Measurements from ENCODE around the gene TRMU. TPM values are rescaled to one million over a fixed set of nuclear protein-coding genes. Genes with fewer than 3 reads are reported as not detected.

TRMU gene
- total and polyA plus RNA-seq, 2 experiments from 2014 or later, result 38.0 to 40.9 TPM

DNA sequence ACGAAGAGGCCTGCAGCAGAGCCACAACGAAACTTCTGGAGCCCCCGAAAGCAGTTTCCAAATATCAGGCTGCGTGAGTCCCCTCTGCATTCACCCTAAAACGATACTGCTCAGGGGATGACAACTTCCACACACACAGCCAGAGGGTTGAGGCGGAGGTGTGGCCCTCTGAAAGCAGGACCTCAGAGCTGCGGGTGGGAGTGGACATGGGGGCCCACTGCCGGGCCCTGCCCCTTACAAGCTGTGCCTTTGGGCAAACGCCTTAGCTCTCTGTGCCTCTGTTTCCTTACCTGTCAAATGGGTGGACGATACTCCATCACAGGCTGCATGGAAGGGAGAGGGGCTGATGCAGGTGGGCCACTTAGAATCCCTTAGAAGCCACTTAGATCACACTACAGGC lies 53.1 kb downstream of the TRMU start:
- H3K36me3 ChIP-seq (replicated peaks; ENCODE audit: insufficient read depth, low read depth), result no peaks in the 10 kb centered on the region
- no peak overlapping the region for H3K4me3 ChIP-seq
- H3K79me2 ChIP-seq, result no peaks in the 10 kb centered on the region
- no peaks in the 10 kb centered on the region for H4K20me1 ChIP-seq (ENCODE audit: insufficient read depth, poor library complexity, severe bottlenecking)
- no peaks in the 10 kb centered on the region for H3K9me2 ChIP-seq (replicated peaks; ENCODE audit: insufficient read depth)
- no peak overlapping the region for H3K27ac ChIP-seq
- DNase-seq (ENCODE audit: low spot score), result no peak
- H3K27me3 ChIP-seq, result no peaks in the 10 kb centered on the region
- no peak overlapping the region for H3K4me2 ChIP-seq
- H3K4me1 ChIP-seq (ENCODE audit: insufficient read depth), result no peaks in the 10 kb centered on the region
- no peak for TF ChIP-seq EZH2 (IDR thresholded peaks at IDR 0.05; ENCODE audit: borderline replicate concordance)
- TF ChIP-seq, protein P1, sequence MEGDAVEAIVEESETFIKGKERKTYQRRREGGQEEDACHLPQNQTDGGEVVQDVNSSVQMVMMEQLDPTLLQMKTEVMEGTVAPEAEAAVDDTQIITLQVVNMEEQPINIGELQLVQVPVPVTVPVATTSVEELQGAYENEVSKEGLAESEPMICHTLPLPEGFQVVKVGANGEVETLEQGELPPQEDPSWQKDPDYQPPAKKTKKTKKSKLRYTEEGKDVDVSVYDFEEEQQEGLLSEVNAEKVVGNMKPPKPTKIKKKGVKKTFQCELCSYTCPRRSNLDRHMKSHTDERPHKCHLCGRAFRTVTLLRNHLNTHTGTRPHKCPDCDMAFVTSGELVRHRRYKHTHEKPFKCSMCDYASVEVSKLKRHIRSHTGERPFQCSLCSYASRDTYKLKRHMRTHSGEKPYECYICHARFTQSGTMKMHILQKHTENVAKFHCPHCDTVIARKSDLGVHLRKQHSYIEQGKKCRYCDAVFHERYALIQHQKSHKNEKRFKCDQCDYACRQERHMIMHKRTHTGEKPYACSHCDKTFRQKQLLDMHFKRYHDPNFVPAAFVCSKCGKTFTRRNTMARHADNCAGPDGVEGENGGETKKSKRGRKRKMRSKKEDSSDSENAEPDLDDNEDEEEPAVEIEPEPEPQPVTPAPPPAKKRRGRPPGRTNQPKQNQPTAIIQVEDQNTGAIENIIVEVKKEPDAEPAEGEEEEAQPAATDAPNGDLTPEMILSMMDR (IDR thresholded peaks at IDR 0.05; ENCODE audit: poor library complexity), result no peak
- 94% methylated on average over 8 of the region's 10 CpGs for WGBS (ENCODE audit: low lambda C conversion rate, missing lambda C conversion rate)
- H2AFZ ChIP-seq, result no peak overlapping the region
- H3K9me3 ChIP-seq (ENCODE audit: low read depth), result no peaks in the 10 kb centered on the region

DNA sequence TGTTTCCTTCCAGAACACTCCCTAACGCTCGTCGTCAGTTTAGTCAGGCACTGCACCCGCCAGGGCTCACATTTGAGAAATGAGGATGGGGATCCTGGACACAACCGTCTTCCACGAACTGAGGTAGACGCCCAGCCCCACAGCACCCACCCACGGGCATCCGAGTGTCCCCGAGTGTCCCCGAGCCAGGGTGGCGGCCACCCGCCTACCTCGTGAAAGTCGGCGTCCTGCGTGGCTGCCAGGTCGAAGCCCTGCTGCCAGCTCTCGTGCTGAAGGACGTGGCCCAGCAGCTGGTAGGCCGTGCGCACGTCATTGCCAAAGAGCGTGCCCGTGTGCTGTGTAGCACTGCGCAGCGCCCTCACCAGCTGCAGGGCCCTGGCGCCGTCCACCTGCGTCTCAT lies 53.6 kb downstream of the TRMU start:
- H3K4me3 ChIP-seq, result no peak overlapping the region
- no peaks in the 10 kb centered on the region for H4K20me1 ChIP-seq (ENCODE audit: insufficient read depth, poor library complexity, severe bottlenecking)
- H3K36me3 ChIP-seq (replicated peaks; ENCODE audit: insufficient read depth, low read depth), result no peaks in the 10 kb centered on the region
- TF ChIP-seq EZH2phosphoT487 (IDR thresholded peaks at IDR 0.05; ENCODE audit: low read depth, severe bottlenecking, unreplicated experiment), result no peak
- no peak for TF ChIP-seq EZH2 (IDR thresholded peaks at IDR 0.05; ENCODE audit: borderline replicate concordance)
- TF ChIP-seq, protein P1 (IDR thresholded peaks at IDR 0.05; ENCODE audit: poor library complexity), result no peak
- H2AFZ ChIP-seq, result no peak overlapping the region
- no peaks in the 10 kb centered on the region for H3K9me2 ChIP-seq (replicated peaks; ENCODE audit: insufficient read depth)
- no peaks in the 10 kb centered on the region for H3K79me2 ChIP-seq
- no peaks in the 10 kb centered on the region for H3K4me1 ChIP-seq (ENCODE audit: insufficient read depth)
- no peaks in the 10 kb centered on the region for H3K27me3 ChIP-seq
- WGBS (ENCODE audit: low lambda C conversion rate, missing lambda C conversion rate), result 96% methylated on average over 30 of the region's 30 CpGs
- no peaks in the 10 kb centered on the region for H3K9me3 ChIP-seq (ENCODE audit: low read depth)
- no peak for DNase-seq (ENCODE audit: low spot score)
- H3K27ac ChIP-seq, result no peak overlapping the region
- H3K4me2 ChIP-seq, result no peak overlapping the region

DNA sequence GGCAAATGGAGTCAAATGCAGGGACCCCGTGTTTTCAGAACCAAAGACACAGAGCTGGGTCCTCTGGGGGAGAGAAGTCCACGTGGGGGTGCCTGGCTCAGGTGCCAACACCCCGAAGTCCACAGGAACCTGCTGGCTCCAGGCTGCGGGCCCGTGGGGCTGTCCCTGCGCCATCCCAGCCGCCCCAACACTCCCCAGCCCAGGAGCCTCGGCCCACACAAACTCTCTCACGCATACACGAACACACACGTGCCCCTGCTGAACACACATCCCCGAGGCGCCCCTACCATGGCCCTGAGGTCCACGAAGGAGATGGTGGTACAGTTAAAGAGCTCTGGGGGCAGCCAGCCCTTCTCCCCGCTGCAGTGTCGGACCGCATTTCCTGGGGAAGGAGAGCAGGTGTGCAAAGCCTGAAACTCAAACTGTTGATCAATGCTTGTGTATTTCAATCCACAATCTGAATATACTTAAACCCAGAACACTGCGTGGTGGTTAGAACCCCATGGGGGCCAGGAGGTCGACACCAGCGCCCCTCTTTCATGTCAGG lies 54.7 kb downstream of the TRMU start:
- no peak for DNase-seq (ENCODE audit: low spot score)
- no peaks in the 10 kb centered on the region for H3K9me3 ChIP-seq (ENCODE audit: low read depth)
- no peaks in the 10 kb centered on the region for H3K27me3 ChIP-seq
- no peaks in the 10 kb centered on the region for H3K36me3 ChIP-seq (replicated peaks; ENCODE audit: insufficient read depth, low read depth)
- H2AFZ ChIP-seq, result no peak overlapping the region
- no peak overlapping the region for H3K4me3 ChIP-seq
- H3K4me1 ChIP-seq (ENCODE audit: insufficient read depth), result no peaks in the 10 kb centered on the region
- H3K9me2 ChIP-seq (replicated peaks; ENCODE audit: insufficient read depth), result no peaks in the 10 kb centered on the region
- no peak overlapping the region for H3K4me2 ChIP-seq
- no peak overlapping the region for H3K27ac ChIP-seq
- 92% methylated on average over 20 of the region's 20 CpGs for WGBS (ENCODE audit: low lambda C conversion rate, missing lambda C conversion rate)
- no peak for TF ChIP-seq EZH2 (IDR thresholded peaks at IDR 0.05; ENCODE audit: borderline replicate concordance)
- no peak for TF ChIP-seq EZH2phosphoT487 (IDR thresholded peaks at IDR 0.05; ENCODE audit: low read depth, severe bottlenecking, unreplicated experiment)
- H3K79me2 ChIP-seq, result no peaks in the 10 kb centered on the region
- H4K20me1 ChIP-seq (ENCODE audit: insufficient read depth, poor library complexity, severe bottlenecking), result no peaks in the 10 kb centered on the region

DNA sequence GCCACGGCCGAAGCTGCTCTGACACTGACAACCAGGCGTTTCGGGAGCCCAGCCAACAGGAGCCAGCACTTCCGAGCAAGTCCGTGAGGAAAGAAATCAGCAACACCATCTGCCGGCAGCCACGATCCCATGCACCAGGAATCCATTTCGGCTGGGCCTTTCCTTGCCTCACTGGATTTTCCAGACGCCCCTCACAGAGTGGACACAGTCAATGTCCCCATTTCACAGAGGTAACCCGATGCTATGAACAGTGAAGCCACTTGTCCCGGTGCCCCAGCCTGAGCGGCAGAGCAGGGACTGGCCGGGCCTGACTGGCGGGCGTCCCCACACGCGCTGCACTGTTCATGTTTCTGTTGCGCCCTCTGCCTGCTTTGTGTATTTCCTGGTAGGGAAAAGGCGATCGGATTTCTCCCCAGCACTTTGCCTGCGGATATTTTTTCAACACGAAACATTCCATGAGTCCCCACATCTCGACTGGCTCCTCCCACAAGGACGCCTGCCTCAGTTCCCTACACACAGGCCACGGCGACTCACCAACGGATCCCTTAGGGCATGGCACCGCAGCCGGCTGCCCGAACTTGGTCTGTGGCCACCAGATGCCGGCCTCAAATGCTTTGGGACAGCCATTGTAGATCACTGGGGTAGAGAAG lies 55.3 kb downstream of the TRMU start:
- no peaks in the 10 kb centered on the region for H3K4me1 ChIP-seq (ENCODE audit: insufficient read depth)
- no peaks in the 10 kb centered on the region for H3K79me2 ChIP-seq
- no peaks in the 10 kb centered on the region for H3K9me3 ChIP-seq (ENCODE audit: low read depth)
- H3K4me3 ChIP-seq, result no peak overlapping the region
- no peak for TF ChIP-seq EZH2 (IDR thresholded peaks at IDR 0.05; ENCODE audit: borderline replicate concordance)
- TF ChIP-seq EZH2phosphoT487 (IDR thresholded peaks at IDR 0.05; ENCODE audit: low read depth, severe bottlenecking, unreplicated experiment), result no peak
- TF ChIP-seq, protein P1 (IDR thresholded peaks at IDR 0.05; ENCODE audit: poor library complexity), result peak; percentile 13
- no peak for DNase-seq (ENCODE audit: low spot score)
- no peak overlapping the region for H3K4me2 ChIP-seq
- H3K36me3 ChIP-seq (replicated peaks; ENCODE audit: insufficient read depth, low read depth), result no peaks in the 10 kb centered on the region
- WGBS (ENCODE audit: low lambda C conversion rate, missing lambda C conversion rate), result 82% methylated on average over 32 of the region's 32 CpGs
- no peaks in the 10 kb centered on the region for H3K9me2 ChIP-seq (replicated peaks; ENCODE audit: insufficient read depth)
- H3K27ac ChIP-seq, result no peak overlapping the region
- H2AFZ ChIP-seq, result no peak overlapping the region
- no peaks in the 10 kb centered on the region for H4K20me1 ChIP-seq (ENCODE audit: insufficient read depth, poor library complexity, severe bottlenecking)
- no peaks in the 10 kb centered on the region for H3K27me3 ChIP-seq

Measured in hepatocyte (in vitro differentiated cells).